Measurements from ENCODE around the gene ISCU. TPM values are rescaled to one million over a fixed set of nuclear protein-coding genes. Genes with fewer than 3 reads are reported as not detected.
A peak's percentile ranks its signal among the peaks of the same experiment; 100 is the strongest.

ISCU gene
- total and polyA plus RNA-seq, 9 of the 15 experiments (the other 6 are each of a cell fraction or from before 2014, with no cell fraction given), result 15.9 to 92.5 (median 77.3) TPM

DNA sequence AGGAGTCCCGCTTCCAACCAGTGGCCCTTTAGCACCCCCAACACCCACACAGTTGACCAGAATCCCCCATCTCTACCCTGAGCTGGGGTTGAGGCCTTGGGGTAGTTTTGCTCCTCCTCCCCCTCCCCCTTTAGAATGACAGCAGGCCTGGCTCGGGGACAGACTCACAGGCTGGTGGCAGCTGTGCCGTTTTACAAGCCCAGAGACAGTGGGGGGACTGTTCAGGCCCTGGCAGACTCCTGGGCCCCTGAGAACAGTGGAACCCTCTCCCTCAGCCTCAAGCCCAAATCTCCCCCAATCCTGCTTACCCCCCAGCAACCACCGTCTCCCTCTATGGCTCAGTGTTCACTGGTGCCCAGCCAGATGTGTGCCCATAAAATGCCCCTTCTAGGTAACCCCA lies 25.4 kb downstream of the ISCU start:
- ATAC-seq, result no peak
- DNase-seq (ENCODE audit: extremely low read depth in 1 of 4, low spot score in 3 of 4), result no peak
- ChIA-PET POLR2A (interaction anchor here (0.5 to 1.1 kb wide), 2 partner anchors 12 to 28 kb away, joined by 3 read pairs; no protein-coding TSS in a partner anchor), CTCF (ENCODE audit: low intra/inter-chr PET ratio) (no interaction called here)
- H3K4me3 ChIP-seq, result no peak overlapping the region
- TF ChIP-seq EWSR1 (IDR thresholded peaks at IDR 0.05; ENCODE audit: borderline replicate concordance, low read depth, partially characterized antibody), result no peak
- TF ChIP-seq CCAR2 (IDR thresholded peaks at IDR 0.05; ENCODE audit: low read depth, low read length), result no peak
- TF ChIP-seq MAZ (CRISPR knock-in tag; conservative IDR thresholded peaks at IDR 0.05 in 1 of 2, IDR thresholded peaks at IDR 0.05 in 1 of 2), result no peak
- no peak for TF ChIP-seq MBD2 (IDR thresholded peaks at IDR 0.05; ENCODE audit: borderline replicate concordance, low read depth)
- peak in 1 of 2 experiments; percentile 49; a peak in 1 of 4 replicates for TF ChIP-seq KDM1A (IDR thresholded peaks at IDR 0.05)
- H3K9ac ChIP-seq (ENCODE audit: insufficient read depth in 1 of 2, low read depth in 2 of 2, low read length in 2 of 2), result no peak overlapping the region; a peak in 1 of 4 replicates
- no peaks in the 10 kb centered on the region for H4K20me1 ChIP-seq (replicated peaks; ENCODE audit: control insufficient read depth, insufficient read depth, low read length)
- no peaks in the 10 kb centered on the region for H3K36me3 ChIP-seq (ENCODE audit: control insufficient read depth, insufficient read depth, low read length)
- no peaks in the 10 kb centered on the region for H3K9me3 ChIP-seq (replicated peaks; ENCODE audit: control insufficient read depth, insufficient read depth, low read depth, low read length)
- H3K9me1 ChIP-seq (ENCODE audit: control insufficient read depth, insufficient read depth, low read length), result no peaks in the 10 kb centered on the region
- peaks cover 0 to 39% of the 10 kb centered on the region in 2 experiments; a peak in 3 of 5 replicates for H3K27me3 ChIP-seq (ENCODE audit: control insufficient read depth in 2 of 2, insufficient read depth in 2 of 2, low read length in 2 of 2)
- no peak overlapping the region for H3K4me2 ChIP-seq (ENCODE audit: insufficient read depth, low read length)
- FAIRE-seq, result no peak
- intact Hi-C loops (cut with micrococcal nuclease) (no loop called here), in situ Hi-C loops (cut with MboI) (no loop called here)
- 19% methylated on average over 4 of the region's 4 CpGs for WGBS (ENCODE audit: insufficient coverage, low coverage, missing lambda C conversion rate)
- no TSS peak for BruUV-seq (replicated peaks)
- no peak overlapping the region for H2AFZ ChIP-seq (ENCODE audit: low read depth, low read length)
- no peaks in the 10 kb centered on the region for H3K79me2 ChIP-seq (ENCODE audit: control insufficient read depth, insufficient read depth, low read length)
- H3K4me1 ChIP-seq (replicated peaks in 1 of 2; ENCODE audit: control insufficient read depth in 2 of 2, insufficient read depth in 2 of 2, low read length in 2 of 2), result peaks cover 0 to 15% of the 10 kb centered on the region in 2 experiments; a peak in 1 of 5 replicates
- no peak overlapping the region for H3K27ac ChIP-seq (ENCODE audit: extremely low read depth, low read depth, low read length)
